Measurements from ENCODE around the gene PTPN6. TPM values are rescaled to one million over a fixed set of nuclear protein-coding genes. Genes with fewer than 3 reads are reported as not detected.

The PTPN6 gene
- total and polyA plus RNA-seq, 10 of the 15 experiments (the other 5 are each of a cell fraction or from before 2014, with no cell fraction given) = 229 to 457 (median 370) TPM

GRCh38 chr12:6943722-6944380 lies 7.3 kb upstream of the PTPN6 start, which contains the start of the genes C12orf57 and RNU7-1 (continued):
- TF ChIP-seq MEF2B (IDR thresholded peaks at IDR 0.05; ENCODE audit: partially characterized antibody, poor library complexity, severe bottlenecking) = peak; percentile 63
- peak; percentile 99; the same call in 1 of the 2 replicates for TF ChIP-seq TARDBP (IDR thresholded peaks at IDR 0.05; ENCODE audit: borderline replicate concordance)
- peak; percentile 98 for TF ChIP-seq NBN (IDR thresholded peaks at IDR 0.05)
- peak; percentile 95 for TF ChIP-seq TCF12 (IDR thresholded peaks at IDR 0.05; ENCODE audit: low read depth, low read length)
- TF ChIP-seq SMAD1 (IDR thresholded peaks at IDR 0.05; ENCODE audit: low read depth, partially characterized antibody) = peak; percentile 100
- no peak for TF ChIP-seq KDM1A (IDR thresholded peaks at IDR 0.05; ENCODE audit: borderline replicate concordance)
- peak; percentile 100 for TF ChIP-seq POLR2AphosphoS2 (IDR thresholded peaks at IDR 0.05; ENCODE audit: low read depth, low read length)
- TF ChIP-seq NR2F1 (conservative IDR thresholded peaks at IDR 0.05) = no peak
- TF ChIP-seq HSF1 (IDR thresholded peaks at IDR 0.05; ENCODE audit: low read depth, low read length) = no peak
- no peak for TF ChIP-seq ZNF622 (IDR thresholded peaks at IDR 0.05)
- peak; percentile 78 for TF ChIP-seq SKIL (IDR thresholded peaks at IDR 0.05; ENCODE audit: low read depth, poor library complexity, severe bottlenecking)
- no peak for TF ChIP-seq ASH2L (IDR thresholded peaks at IDR 0.05; ENCODE audit: borderline replicate concordance, low read depth)
- no peak; the same call in 1 of the 2 replicates for TF ChIP-seq DPF2 (IDR thresholded peaks at IDR 0.05)
- TF ChIP-seq HCFC1 (IDR thresholded peaks at IDR 0.05; ENCODE audit: low read length) = peak; percentile 55
- TF ChIP-seq CEBPB (IDR thresholded peaks at IDR 0.05; ENCODE audit: borderline replicate concordance in 1 of 2, low read depth in 2 of 2, low read length in 2 of 2) = no peak
- TF ChIP-seq CBX5 (IDR thresholded peaks at IDR 0.05; ENCODE audit: low read depth) = no peak
- no peak for TF ChIP-seq EZH2 (IDR thresholded peaks at IDR 0.05; ENCODE audit: borderline replicate concordance, control insufficient read depth, low read depth, low read length)
- no peak for TF ChIP-seq ZNF384 (IDR thresholded peaks at IDR 0.05; ENCODE audit: borderline replicate concordance, low read depth, low read length)
- TF ChIP-seq RELB (IDR thresholded peaks at IDR 0.05; ENCODE audit: low read depth) = peak; percentile 60
- no peak for TF ChIP-seq ZNF217 (IDR thresholded peaks at IDR 0.05)
- no peak for TF ChIP-seq CHD1 (IDR thresholded peaks at IDR 0.05; ENCODE audit: low read depth, low read length)
- peak; percentile 82; the same call in 1 of the 2 replicates for TF ChIP-seq MEF2A (IDR thresholded peaks at IDR 0.05; ENCODE audit: insufficient read depth, low read depth, low read length)
- peak; percentile 53; the same call in 1 of the 2 replicates for TF ChIP-seq RAD51 (IDR thresholded peaks at IDR 0.05)
- no peak for TF ChIP-seq SREBF2 (IDR thresholded peaks at IDR 0.05; ENCODE audit: low read length)
- no peak for TF ChIP-seq FOXK2 (IDR thresholded peaks at IDR 0.05)
- TF ChIP-seq ZBED1 (IDR thresholded peaks at IDR 0.05; ENCODE audit: borderline replicate concordance) = peak; percentile 100
- peak in 1 of 2 experiments; percentile 68; a peak in 1 of 4 replicates for TF ChIP-seq SRF (IDR thresholded peaks at IDR 0.05; ENCODE audit: low read depth in 2 of 2, low read length in 2 of 2)

All from GM12878 (cell line).